Neural crest cell (in vitro differentiated cells): ENCODE measurements around the gene C13orf46. TPM values are rescaled to one million over a fixed set of nuclear protein-coding genes. Genes with fewer than 3 reads are reported as not detected.

Source experiments
- DNase-seq: peaks from one replicate; pipeline ENCODE4 v3.0.0; 2021; ENCODE audit warnings: low read depth, mixed read lengths, low spot score
- H3K27ac Mint-ChIP-seq: one replicate; pipeline ENCODE4 v1.8.0; 2021; ENCODE audit warnings: mild to moderate bottlenecking, mixed read lengths; ENCODE audit not compliant: unreplicated experiment
- H3K27me3 Mint-ChIP-seq: 2 replicates; pipeline ENCODE4 v1.8.0; 2021; ENCODE audit warnings: low read depth, mild to moderate bottlenecking, mixed read lengths
- H3K36me3 Mint-ChIP-seq: 2 replicates; pipeline ENCODE4 v1.8.0; 2021; ENCODE audit warnings: low read depth, mild to moderate bottlenecking, mixed read lengths
- H3K4me1 Mint-ChIP-seq: 2 replicates; pipeline ENCODE4 v1.8.0; 2021; ENCODE audit warnings: mixed read lengths
- H3K4me3 Mint-ChIP-seq: one replicate; pipeline ENCODE4 v1.8.0; 2021; ENCODE audit warnings: mild to moderate bottlenecking, mixed read lengths
- H3K9me3 Mint-ChIP-seq: 2 replicates; pipeline ENCODE4 v1.8.0; 2021; ENCODE audit warnings: mixed read lengths
- CTCF ChIP-seq: fragments of 200-600 bp; sonication (generic); conservative IDR thresholded peaks from 2 replicates; pipeline ENCODE4 v1.5.0; 2021; ENCODE audit warnings: antibody characterized with exemption, mild to moderate bottlenecking
- total RNA-seq: library from RNA; stranded (reverse); gene quantifications from 2 replicates; pipeline ENCODE4 v1.2.1, GENCODE V29; 2021

C13orf46 gene
- total RNA-seq, 1 donor from 2014 or later: 1.9 TPM

GRCh38 chr13:113964251-113964995 is 9.5 kb downstream of the C13orf46 start:
- TF ChIP-seq CTCF: no peak
- DNase-seq: no peak
- Mint-ChIP-seq H3K27ac (no peak overlapping the region), H3K27me3 (no peaks in the 10 kb centered on the region), H3K4me1 (no peaks in the 10 kb centered on the region), H3K4me3 (no peak overlapping the region), H3K9me3 (peaks cover 10% of the 10 kb centered on the region), H3K36me3 (peaks cover 20% of the 10 kb centered on the region)

GRCh38 chr13:113963376-113963775 is 10.5 kb downstream of the C13orf46 start:
- no peak for DNase-seq
- Mint-ChIP-seq H3K9me3 (peaks cover 16% of the 10 kb centered on the region), H3K4me3 (no peak overlapping the region), H3K27me3 (no peaks in the 10 kb centered on the region), H3K27ac (no peak overlapping the region), H3K36me3 (peaks cover 23% of the 10 kb centered on the region), H3K4me1 (no peaks in the 10 kb centered on the region)
- no peak for TF ChIP-seq CTCF

- no peaks in the 10 kb centered on the region for H3K4me1 Mint-ChIP-seq
- H3K27ac Mint-ChIP-seq: no peak overlapping the region
- H3K27me3 Mint-ChIP-seq: no peaks in the 10 kb centered on the region
- H3K4me3 Mint-ChIP-seq: no peak overlapping the region
- TF ChIP-seq CTCF: no peak
- no peak for DNase-seq
- H3K36me3 Mint-ChIP-seq: peaks cover 23% of the 10 kb centered on the region
- peaks cover 17% of the 10 kb centered on the region for H3K9me3 Mint-ChIP-seq
Measured at GRCh38 chr13:113962975-113963374, 10.9 kb downstream of the C13orf46 start.

- Mint-ChIP-seq H3K27me3 (no peaks in the 10 kb centered on the region), H3K27ac (no peak overlapping the region), H3K4me3 (no peak overlapping the region), H3K9me3 (peaks cover 17% of the 10 kb centered on the region), H3K36me3 (peaks cover 23% of the 10 kb centered on the region), H3K4me1 (no peaks in the 10 kb centered on the region)
- DNase-seq: no peak
- TF ChIP-seq CTCF: no peak
Measured at GRCh38 chr13:113962386-113962785, 11.5 kb downstream of the C13orf46 start.

- peaks cover 17% of the 10 kb centered on the region for H3K9me3 Mint-ChIP-seq
- no peak overlapping the region for H3K27ac Mint-ChIP-seq
- H3K27me3 Mint-ChIP-seq: no peaks in the 10 kb centered on the region
- H3K4me3 Mint-ChIP-seq: no peak overlapping the region
- H3K4me1 Mint-ChIP-seq: no peaks in the 10 kb centered on the region
- peaks cover 30% of the 10 kb centered on the region for H3K36me3 Mint-ChIP-seq
- DNase-seq: no peak
- TF ChIP-seq CTCF: no peak
Measured at GRCh38 chr13:113960276-113960948, 13.5 kb downstream of the C13orf46 start.
